Activated naive CD8-positive, alpha-beta T cell treated with anti-CD3 and anti-CD28 coated beads, Interleukin-2, amount 50 U/mL, for 16 hours (primary cell): ENCODE results near the gene AGBL1.

Experiments
- DNase-seq: peaks from one replicate; pipeline ENCODE4 v3.0.0-alpha.2; 2020; ENCODE audit warnings: low read depth, low spot score

AGBL1 gene

GRCh38 chr15:86317384-86317740 is 237.7 kb downstream of the AGBL1 start:
- no peak for DNase-seq

- no peak for DNase-seq
These were observed 243.0 kb downstream of the AGBL1 start for GRCh38 chr15:86322629-86323028.

- no peak for DNase-seq
These were observed 247.7 kb downstream of the AGBL1 start for GRCh38 chr15:86327230-86327865.

GRCh38 chr15:86328658-86329057 is 249.0 kb downstream of the AGBL1 start:
- DNase-seq = no peak

- no peak for DNase-seq
These were observed 249.8 kb downstream of the AGBL1 start for GRCh38 chr15:86329311-86330013.

GRCh38 chr15:86333819-86334218 is 254.1 kb downstream of the AGBL1 start:
- no peak for DNase-seq

- no peak for DNase-seq
These were observed 256.5 kb downstream of the AGBL1 start for GRCh38 chr15:86336051-86336788.

GRCh38 chr15:86337071-86337470 is 257.4 kb downstream of the AGBL1 start:
- no peak for DNase-seq

- no peak for DNase-seq
These were observed 267.6 kb downstream of the AGBL1 start for GRCh38 chr15:86347245-86347644.

- no peak for DNase-seq
These were observed 269.9 kb downstream of the AGBL1 start for GRCh38 chr15:86349565-86349964.

GRCh38 chr15:86353213-86353612 is 273.5 kb downstream of the AGBL1 start:
- no peak for DNase-seq

GRCh38 chr15:86355361-86355760 is 275.7 kb downstream of the AGBL1 start:
- no peak for DNase-seq

GRCh38 chr15:86355801-86356200 is 276.1 kb downstream of the AGBL1 start:
- DNase-seq = no peak

GRCh38 chr15:86362555-86362954 is 282.9 kb downstream of the AGBL1 start:
- no peak for DNase-seq

- DNase-seq = no peak
These were observed 293.5 kb downstream of the AGBL1 start for GRCh38 chr15:86373147-86373546.

- no peak for DNase-seq
These were observed 296.1 kb downstream of the AGBL1 start for GRCh38 chr15:86375733-86376280.

GRCh38 chr15:86377914-86378313 is 298.2 kb downstream of the AGBL1 start:
- no peak for DNase-seq

GRCh38 chr15:86382341-86382740 is 302.7 kb downstream of the AGBL1 start:
- DNase-seq = no peak

GRCh38 chr15:86383611-86384010 is 303.9 kb downstream of the AGBL1 start:
- DNase-seq = no peak

GRCh38 chr15:86384186-86384585 is 304.5 kb downstream of the AGBL1 start:
- DNase-seq = no peak

GRCh38 chr15:86392296-86392695 is 312.6 kb downstream of the AGBL1 start:
- no peak for DNase-seq

GRCh38 chr15:86392874-86393273 is 313.2 kb downstream of the AGBL1 start:
- DNase-seq = no peak

GRCh38 chr15:86394866-86395265 is 315.2 kb downstream of the AGBL1 start:
- no peak for DNase-seq
